GM12878 (cell line): Measurements from ENCODE around the gene ZNF200. TPM values are rescaled to one million over a fixed set of nuclear protein-coding genes. Genes with fewer than 3 reads are reported as not detected.

Source experiments
- ATAC-seq: fragments of 200-7000 bp; cut with Tn5 transposase; 3 replicates; pipeline ENCODE4 v1.9.1; 2020; ENCODE audit warnings: mild to moderate bottlenecking, moderate library complexity
- BruUV-seq: library from RNA; stranded (reverse); fragments of 400-500 nt; replicated peaks from 2 replicates; lab custom pipeline; 2021; lab: Mats Ljungman, UMichigan
- CTCF ChIA-PET: fragments of 300-600 bp; sonication (Branson Sonifier 250); formaldehyde crosslinking; extraction: SDS; loops from one replicate; lab custom pipeline; 2021; ENCODE audit warnings: inconsistent platforms; lab: Yijun Ruan, JAX
- POLR2A ChIA-PET: fragments of 350-600 bp; formaldehyde crosslinking; extraction: SDS; loops from one replicate; lab custom pipeline; 2021; ENCODE audit warnings: inconsistent platforms; lab: Charles Lee
- RAD21 ChIA-PET: fragments of 300-600 bp; sonication (Branson Sonifier 250); formaldehyde crosslinking; loops from one replicate; lab custom pipeline; 2023; ENCODE audit warnings: antibody characterized with exemption; ENCODE audit not compliant: unreplicated experiment; lab: Charles Lee
- SMC1A ChIA-PET: fragments of 300-600 bp; sonication (Branson Sonifier 250); formaldehyde crosslinking; loops from one replicate; lab custom pipeline; 2023; ENCODE audit not compliant: unreplicated experiment, uncharacterized antibody; lab: Charles Lee
- DNase-seq: peaks from one replicate; pipeline ENCODE4 v3.0.0-alpha.2; 2011; ENCODE audit warnings: low read depth, low spot score
- FAIRE-seq: peaks from 3 replicates; lab custom pipeline; 2011; peaks lifted over from hg19 to GRCh38; lab: Jason Lieb, UNC
- H2AFZ ChIP-seq: 2 replicates; pipeline ENCODE4 v1.6.0; 2011; ENCODE audit warnings: low read depth, low read length, control low read depth; ENCODE audit not compliant: control insufficient read depth
- H3K27ac ChIP-seq: 2 replicates; pipeline ENCODE4 v1.5.1; 2011; ENCODE audit warnings: control low read depth; ENCODE audit not compliant: control insufficient read depth, insufficient read depth
- H3K27me3 ChIP-seq, 2 experiments: replicated peaks in 1 of 2; 2 replicates each; pipeline versions ENCODE4 v1.6.0 to v1.6.1; 2011; ENCODE audit warnings: low read length in 1 of 2; ENCODE audit not compliant: control insufficient read depth in 2 of 2, insufficient read depth in 2 of 2
- H3K36me3 ChIP-seq, 2 experiments: 2 replicates each; pipeline ENCODE4 v1.5.1; 2011; ENCODE audit warnings: low read length in 1 of 2; ENCODE audit not compliant: control insufficient read depth in 2 of 2, insufficient read depth in 2 of 2
- H3K4me1 ChIP-seq: 2 replicates; pipeline ENCODE4 v1.6.1; 2011; ENCODE audit warnings: mild to moderate bottlenecking, low read length, moderate library complexity, mixed read lengths; ENCODE audit not compliant: control insufficient read depth, insufficient read depth
- H3K4me2 ChIP-seq: 2 replicates; pipeline ENCODE4 v1.6.0; 2011; ENCODE audit warnings: control low read depth; ENCODE audit not compliant: control insufficient read depth, insufficient read depth
- H3K4me3 ChIP-seq: fragments of 200-600 bp; sonication (generic); 2 replicates; pipeline ENCODE4 v1.5.1; 2016
- H3K79me2 ChIP-seq: 2 replicates; pipeline ENCODE4 v1.6.0; 2011; ENCODE audit warnings: low read length; ENCODE audit not compliant: control insufficient read depth, insufficient read depth
- H3K9ac ChIP-seq: 2 replicates; pipeline ENCODE4 v1.8.0; 2011; ENCODE audit warnings: low read length, control low read depth, mixed read lengths; ENCODE audit not compliant: control insufficient read depth, insufficient read depth
- H3K9me3 ChIP-seq: replicated peaks from 3 replicates; pipeline ENCODE4 v1.5.1; 2011; ENCODE audit warnings: mild to moderate bottlenecking, low read length; ENCODE audit not compliant: control insufficient read depth, insufficient read depth
- H4K20me1 ChIP-seq: 2 replicates; pipeline ENCODE4 v1.6.0; 2011; ENCODE audit not compliant: control insufficient read depth, insufficient read depth
- EGR1 ChIP-seq, 2 experiments: IDR thresholded peaks; 1 replicate in 1 of 2; 2 replicates in 1 of 2; pipeline ENCODE4 v1.6.1; 2011 to 2012; ENCODE audit warnings: low read depth in 2 of 2, low read length in 2 of 2, borderline replicate concordance in 1 of 2, mild to moderate bottlenecking in 1 of 2, moderate library complexity in 1 of 2
- RUNX3 ChIP-seq: IDR thresholded peaks from 2 replicates; pipeline ENCODE4 v1.6.1; 2012; ENCODE audit warnings: low read length, inconsistent platforms
- WGBS: methylation state at CpG from one replicate; pipeline ENCODE4 v1.1.6; 2016; ENCODE audit warnings: low lambda C conversion rate; ENCODE audit not compliant: insufficient replicate concordance, insufficient coverage; ENCODE audit errors: missing lambda C conversion rate; 5-methylcytosine and 5-hydroxymethylcytosine counted together
- in situ Hi-C: fragments of 300-500 bp; cut with MboI; formaldehyde crosslinking; loops from 9 replicates; pipeline ENCODE4 v1.14.3; 2018; ENCODE audit warnings: mixed read lengths
- intact Hi-C: fragments of 100-400 bp; cut with micrococcal nuclease; formaldehyde crosslinking; loops from one replicate; pipeline ENCODE4 v1.14.2; 2022; ENCODE audit not compliant: unreplicated experiment
- polyA plus RNA-seq, 11 experiments: library from polyadenylated mRNA; depleted of rRNA in 4 of 11; unstranded in 6 of 11; stranded (reverse) in 5 of 11; fragments of >200 nt; fragmentation: Nextera tagmentation in 4 of 11; fragmentation: Illumina TruSeq in 1 of 11; extraction: Ambion mirVana in 4 of 11; extraction: Trizol in 1 of 11; gene quantifications; 1 replicate in 1 of 11; 2 replicates in 10 of 11; pipeline versions ENCODE4 v1.2.1 to v1.2.3, GENCODE V29; 2011 to 2016; ENCODE audit warnings: inconsistent platforms in 2 of 11, missing spikeins in 2 of 11, low read depth in 1 of 11
- total RNA-seq, 4 experiments: library from RNA; depleted of rRNA in 3 of 4; stranded (reverse); fragments of >200 nt in 3 of 4; fragmentation: Illumina TruSeq in 1 of 4; extraction: Trizol in 1 of 4; gene quantifications; 2 replicates each; pipeline versions ENCODE4 v1.2.1 to v1.2.3, GENCODE V29; 2013 to 2021
- TF ChIP-seq, protein P1 (sequence below): fragments of 150-350 bp; IDR thresholded peaks from 2 replicates; pipeline ENCODE4 v1.6.1; 2016; ENCODE audit warnings: low read depth, low read length

The ZNF200 gene
- total and polyA plus RNA-seq, 10 of the 15 experiments (the other 5 are each of a cell fraction or from before 2014, with no cell fraction given): 4.0 to 13.9 (median 9.6) TPM

DNA sequence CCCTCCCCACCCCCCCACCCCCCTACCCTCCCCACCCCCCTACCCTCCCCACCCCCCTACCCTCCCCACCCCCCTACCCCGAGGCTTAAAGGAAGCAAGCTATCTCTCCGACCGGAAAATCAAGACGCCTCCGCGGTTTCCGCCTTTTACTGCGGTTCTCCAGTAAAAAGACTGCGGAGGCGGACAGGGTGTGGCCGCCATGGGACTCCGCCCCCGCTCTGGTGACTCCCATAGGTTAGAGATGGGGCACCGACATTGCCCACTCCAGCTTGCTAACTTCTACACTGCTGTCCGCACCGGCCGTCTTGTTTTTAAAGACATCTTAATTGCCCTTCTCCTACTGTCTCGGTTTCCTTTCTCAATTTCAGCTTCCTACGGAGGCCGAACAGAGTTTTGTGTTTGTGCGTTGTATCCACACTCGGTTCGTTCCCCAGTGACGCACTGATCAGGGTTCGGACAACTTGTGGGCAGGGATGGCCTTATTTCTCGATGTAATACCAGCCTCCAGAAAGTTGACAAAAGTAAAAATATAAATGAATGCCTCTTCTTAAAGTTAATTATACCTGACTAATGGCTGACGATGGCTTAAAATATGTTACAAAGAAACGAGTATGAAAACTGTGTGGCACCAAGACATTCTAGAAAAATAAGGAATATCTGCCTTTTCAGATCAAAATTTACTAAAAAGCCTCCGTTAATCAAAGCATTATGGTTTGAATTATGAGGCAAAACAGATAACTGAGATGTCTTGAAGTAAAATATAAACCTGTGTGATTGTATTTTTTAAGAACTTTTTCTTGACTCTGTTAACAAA, 1.1 kb upstream of the ZNF200 start:
- H3K27ac ChIP-seq: no peak overlapping the region
- no peaks in the 10 kb centered on the region for H3K4me1 ChIP-seq
- H3K36me3 ChIP-seq: peaks cover 0 to 7% of the 10 kb centered on the region in 2 experiments; a peak in 2 of 4 replicates
- in situ Hi-C loops (no loop called here), intact Hi-C loops (no loop called here)
- WGBS: 91% methylated on average over 25 of the region's 29 CpGs
- peak in 1 of 2 experiments; percentile 56; a peak in 1 of 3 replicates for TF ChIP-seq EGR1 (IDR thresholded peaks at IDR 0.05; ENCODE audit: borderline replicate concordance in 1 of 2, low read depth in 2 of 2, low read length in 2 of 2)
- TF ChIP-seq, protein P1, sequence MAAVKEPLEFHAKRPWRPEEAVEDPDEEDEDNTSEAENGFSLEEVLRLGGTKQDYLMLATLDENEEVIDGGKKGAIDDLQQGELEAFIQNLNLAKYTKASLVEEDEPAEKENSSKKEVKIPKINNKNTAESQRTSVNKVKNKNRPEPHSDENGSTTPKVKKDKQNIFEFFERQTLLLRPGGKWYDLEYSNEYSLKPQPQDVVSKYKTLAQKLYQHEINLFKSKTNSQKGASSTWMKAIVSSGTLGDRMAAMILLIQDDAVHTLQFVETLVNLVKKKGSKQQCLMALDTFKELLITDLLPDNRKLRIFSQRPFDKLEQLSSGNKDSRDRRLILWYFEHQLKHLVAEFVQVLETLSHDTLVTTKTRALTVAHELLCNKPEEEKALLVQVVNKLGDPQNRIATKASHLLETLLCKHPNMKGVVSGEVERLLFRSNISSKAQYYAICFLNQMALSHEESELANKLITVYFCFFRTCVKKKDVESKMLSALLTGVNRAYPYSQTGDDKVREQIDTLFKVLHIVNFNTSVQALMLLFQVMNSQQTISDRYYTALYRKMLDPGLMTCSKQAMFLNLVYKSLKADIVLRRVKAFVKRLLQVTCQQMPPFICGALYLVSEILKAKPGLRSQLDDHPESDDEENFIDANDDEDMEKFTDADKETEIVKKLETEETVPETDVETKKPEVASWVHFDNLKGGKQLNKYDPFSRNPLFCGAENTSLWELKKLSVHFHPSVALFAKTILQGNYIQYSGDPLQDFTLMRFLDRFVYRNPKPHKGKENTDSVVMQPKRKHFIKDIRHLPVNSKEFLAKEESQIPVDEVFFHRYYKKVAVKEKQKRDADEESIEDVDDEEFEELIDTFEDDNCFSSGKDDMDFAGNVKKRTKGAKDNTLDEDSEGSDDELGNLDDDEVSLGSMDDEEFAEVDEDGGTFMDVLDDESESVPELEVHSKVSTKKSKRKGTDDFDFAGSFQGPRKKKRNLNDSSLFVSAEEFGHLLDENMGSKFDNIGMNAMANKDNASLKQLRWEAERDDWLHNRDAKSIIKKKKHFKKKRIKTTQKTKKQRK: no peak
- TF ChIP-seq RUNX3: 0 out of 2 replicates have a peak, but pooled peaks have one; percentile 23
- peaks cover 7% of the 10 kb centered on the region; the same call in 2 of the 3 replicates for H3K9me3 ChIP-seq
- H3K27me3 ChIP-seq: no peaks in the 10 kb centered on the region
- ChIA-PET SMC1A (interaction anchor here (0.7 kb wide), 1 partner anchor 31 kb away, joined by 3 read pairs; no protein-coding TSS in a partner anchor), CTCF (interaction anchor here (1.2 kb wide), 1 partner anchor 48 kb away, joined by 4 read pairs; no protein-coding TSS in a partner anchor), POLR2A (interaction anchor here (1.1 kb wide), 1 partner anchor 47 kb away, joined by 8 read pairs; the partner anchor contains the start of gene ZNF263), RAD21 (interaction anchor here (0.5 kb wide), 1 partner anchor 264 kb away, joined by 3 read pairs; no protein-coding TSS in a partner anchor)
- ATAC-seq (no peak), FAIRE-seq (no peak), DNase-seq (no peak)
- no peak overlapping the region for H3K4me3 ChIP-seq
- peaks cover 10% of the 10 kb centered on the region for H3K79me2 ChIP-seq
- no peak overlapping the region for H2AFZ ChIP-seq
- no TSS peak for BruUV-seq
- no peak overlapping the region for H3K4me2 ChIP-seq
- no peak overlapping the region for H3K9ac ChIP-seq
- H4K20me1 ChIP-seq: no peaks in the 10 kb centered on the region
